GM12872 (cell line): ENCODE measurements around the gene NMNAT1.

Source experiments
- TF ChIP-seq, protein P1 (sequence below): IDR thresholded peaks from 3 replicates; pipeline ENCODE4 v1.5.1; 2011; ENCODE audit warnings: low read depth, mild to moderate bottlenecking, low read length, moderate library complexity; ENCODE audit not compliant: insufficient read depth

The NMNAT1 gene

DNA sequence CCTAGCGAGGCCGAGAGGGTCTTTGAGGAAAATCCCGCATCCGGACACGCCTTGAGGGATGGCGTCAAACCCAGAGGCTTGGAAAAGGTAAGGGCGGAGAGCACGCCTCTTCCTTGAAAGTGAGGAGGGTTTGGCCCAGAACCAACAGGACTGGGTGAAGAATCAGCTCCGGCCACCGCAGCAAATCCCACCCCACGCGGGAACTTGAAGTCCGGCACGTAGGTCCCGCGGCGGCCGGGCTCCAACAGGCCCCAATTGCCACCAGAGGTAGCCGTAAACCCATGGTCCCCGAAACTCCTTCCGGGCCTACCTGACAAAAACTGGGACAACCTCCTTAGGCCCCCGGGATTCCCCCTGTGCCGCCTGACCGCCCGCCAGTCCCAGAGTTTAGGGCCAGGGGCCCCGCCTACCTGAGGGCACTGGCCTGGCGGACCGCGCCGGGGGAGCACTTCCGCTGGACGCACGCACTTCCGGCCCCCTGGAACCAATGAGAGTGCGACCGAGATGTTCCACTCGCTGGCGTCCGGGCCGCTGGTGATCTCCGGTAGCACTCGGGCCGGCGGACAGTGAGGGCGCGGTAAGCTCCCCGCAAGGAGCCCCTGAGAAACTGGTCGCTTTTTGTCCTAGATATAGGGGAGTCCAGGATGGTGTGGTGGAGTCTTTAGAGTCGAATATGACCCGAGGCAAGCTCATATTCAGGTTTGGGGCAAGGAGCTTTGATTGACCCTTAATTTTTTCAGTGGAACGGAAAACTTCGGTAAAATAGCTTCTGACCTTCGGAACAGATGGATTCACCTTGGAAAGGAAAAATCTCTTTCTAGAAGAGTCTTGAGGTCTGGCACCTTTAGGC lies at the start of gene NMNAT1, which contains the start of gene LZIC:
Gene NMNAT1 (plus strand): TSS at position 537 of the 850 bp plus-strand sequence. CDS start 28,599 bp downstream, outside the sequence.
Gene LZIC (minus strand): TSS at position 453 of the 850 bp plus-strand sequence. CDS start 6,772 bp downstream, outside the sequence.
- TF ChIP-seq, protein P1, sequence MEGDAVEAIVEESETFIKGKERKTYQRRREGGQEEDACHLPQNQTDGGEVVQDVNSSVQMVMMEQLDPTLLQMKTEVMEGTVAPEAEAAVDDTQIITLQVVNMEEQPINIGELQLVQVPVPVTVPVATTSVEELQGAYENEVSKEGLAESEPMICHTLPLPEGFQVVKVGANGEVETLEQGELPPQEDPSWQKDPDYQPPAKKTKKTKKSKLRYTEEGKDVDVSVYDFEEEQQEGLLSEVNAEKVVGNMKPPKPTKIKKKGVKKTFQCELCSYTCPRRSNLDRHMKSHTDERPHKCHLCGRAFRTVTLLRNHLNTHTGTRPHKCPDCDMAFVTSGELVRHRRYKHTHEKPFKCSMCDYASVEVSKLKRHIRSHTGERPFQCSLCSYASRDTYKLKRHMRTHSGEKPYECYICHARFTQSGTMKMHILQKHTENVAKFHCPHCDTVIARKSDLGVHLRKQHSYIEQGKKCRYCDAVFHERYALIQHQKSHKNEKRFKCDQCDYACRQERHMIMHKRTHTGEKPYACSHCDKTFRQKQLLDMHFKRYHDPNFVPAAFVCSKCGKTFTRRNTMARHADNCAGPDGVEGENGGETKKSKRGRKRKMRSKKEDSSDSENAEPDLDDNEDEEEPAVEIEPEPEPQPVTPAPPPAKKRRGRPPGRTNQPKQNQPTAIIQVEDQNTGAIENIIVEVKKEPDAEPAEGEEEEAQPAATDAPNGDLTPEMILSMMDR: no peak

DNA sequence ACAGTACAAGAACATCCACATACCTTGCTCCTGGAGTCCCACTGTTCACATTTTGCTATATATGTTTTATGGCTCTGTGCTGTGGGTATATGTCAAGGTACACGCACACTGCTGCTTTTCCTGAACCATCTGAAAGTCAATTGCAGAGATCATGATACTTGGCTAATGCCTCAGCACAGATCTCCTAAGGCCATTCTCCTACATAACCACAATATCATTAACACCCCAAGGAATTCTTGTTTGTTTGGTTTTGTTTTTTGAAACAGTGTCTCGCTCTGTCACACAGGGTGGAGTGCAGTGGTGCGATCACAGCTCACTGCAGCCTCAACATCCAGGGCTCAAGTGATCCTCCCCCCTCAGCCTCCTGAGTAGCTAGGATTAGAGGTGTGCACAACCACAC lies 49.2 kb upstream of the NMNAT1 start:
- TF ChIP-seq, protein P1: no peak

DNA sequence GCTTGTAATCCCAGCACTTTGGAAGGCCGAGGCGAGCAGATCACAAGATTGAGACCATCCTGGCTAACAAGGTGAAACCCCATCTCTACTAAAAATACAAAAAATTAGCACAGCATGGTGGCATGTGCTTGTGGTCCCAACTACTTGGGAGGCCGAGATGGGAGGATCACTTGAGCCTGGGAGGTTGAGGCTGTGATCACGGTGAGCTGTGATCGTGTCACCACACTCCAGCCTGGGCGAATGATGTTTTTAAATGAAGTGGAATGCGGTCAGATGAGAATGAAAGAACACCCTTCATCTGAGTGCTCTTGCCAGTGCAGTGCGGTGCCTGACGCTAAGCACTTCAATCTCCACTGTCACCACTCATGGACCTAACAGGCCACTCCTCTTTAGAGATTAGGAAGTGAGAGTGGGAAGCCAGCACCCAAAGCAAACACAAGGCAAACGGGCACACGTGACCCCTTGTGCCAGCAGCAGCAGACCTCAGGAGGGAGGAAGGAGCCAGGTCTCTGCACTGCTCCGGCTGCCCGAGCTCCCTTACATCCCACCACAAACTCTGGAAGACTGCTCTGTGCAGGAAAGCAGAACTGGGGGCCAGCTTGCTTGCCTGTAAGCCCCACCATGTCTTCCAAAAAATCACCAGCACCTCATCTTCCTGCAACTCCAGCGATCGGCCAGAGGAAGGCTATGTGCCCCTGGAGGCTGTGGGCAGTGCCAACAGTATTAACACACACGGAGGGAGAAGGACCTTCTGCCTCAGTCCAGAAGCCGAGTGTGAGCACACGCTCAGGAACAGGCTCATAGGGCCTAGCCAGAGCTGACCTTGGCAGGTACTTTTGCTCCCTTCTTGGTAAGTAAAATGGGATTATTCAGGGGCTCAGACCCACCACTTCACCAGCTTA lies 42.9 kb upstream of the NMNAT1 start:
- TF ChIP-seq, protein P1: no peak

DNA sequence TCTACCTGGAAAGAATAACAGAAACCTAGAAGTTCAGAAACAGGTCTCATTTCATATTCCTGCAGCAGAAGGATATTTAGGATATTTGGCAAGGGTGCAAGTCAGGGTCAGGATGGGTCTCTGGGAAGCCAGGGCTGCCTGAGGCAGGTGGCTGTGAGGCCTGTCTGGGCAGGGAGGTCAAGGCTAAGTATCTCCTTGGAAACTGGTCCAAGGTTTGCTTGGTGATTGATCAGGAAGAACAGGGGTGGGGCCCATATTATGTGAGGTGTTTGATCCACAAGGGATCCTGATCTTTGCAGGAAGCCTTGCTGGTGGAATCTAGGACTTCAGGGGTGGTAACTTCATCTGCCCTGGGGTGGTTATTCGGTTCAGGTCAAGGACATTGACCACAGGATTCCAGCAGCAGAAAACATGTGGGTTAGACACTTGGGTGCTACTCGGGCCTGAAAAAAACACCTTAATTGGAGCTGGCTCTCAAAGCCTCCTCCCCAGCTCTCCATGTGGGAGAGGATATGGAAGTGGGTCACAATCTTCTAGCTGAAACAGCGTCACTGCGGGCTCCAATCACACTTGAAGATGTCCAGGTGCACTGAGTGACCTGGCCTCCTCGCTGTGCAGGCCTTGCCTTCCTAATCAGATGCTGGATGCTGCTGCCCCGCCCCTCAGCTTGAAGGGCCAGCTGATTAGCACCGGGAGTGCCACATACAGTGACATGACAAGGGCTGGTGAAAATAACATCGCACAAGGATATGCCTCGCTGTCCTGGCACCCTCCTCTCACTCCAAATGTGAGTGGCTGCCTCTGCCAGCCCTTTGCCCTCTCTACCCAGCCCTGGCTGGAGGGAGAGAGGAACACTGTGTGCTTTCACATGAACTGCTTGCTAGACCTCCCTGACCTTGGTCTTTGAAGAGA lies 41.9 kb upstream of the NMNAT1 start:
- TF ChIP-seq, protein P1: no peak

DNA sequence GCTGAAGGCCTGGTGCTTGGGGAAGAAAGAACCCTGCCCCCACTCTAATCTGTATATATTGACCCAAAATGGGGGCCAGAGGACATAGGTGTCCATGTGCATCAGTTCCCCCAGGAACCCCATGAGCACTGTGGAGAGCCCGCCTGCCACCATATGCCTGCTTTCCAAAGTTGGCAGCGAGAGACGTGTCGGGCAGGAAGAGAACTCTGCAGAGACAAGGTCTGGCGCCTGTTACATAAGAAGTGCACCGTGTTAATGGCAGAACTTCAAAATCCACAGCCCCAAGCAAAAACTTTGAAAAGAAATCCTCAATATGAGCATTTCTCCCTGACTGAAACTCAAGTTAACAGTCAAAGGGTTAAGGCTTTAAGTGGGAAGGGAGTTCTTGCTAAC lies 41.2 kb upstream of the NMNAT1 start:
- TF ChIP-seq, protein P1: no peak

DNA sequence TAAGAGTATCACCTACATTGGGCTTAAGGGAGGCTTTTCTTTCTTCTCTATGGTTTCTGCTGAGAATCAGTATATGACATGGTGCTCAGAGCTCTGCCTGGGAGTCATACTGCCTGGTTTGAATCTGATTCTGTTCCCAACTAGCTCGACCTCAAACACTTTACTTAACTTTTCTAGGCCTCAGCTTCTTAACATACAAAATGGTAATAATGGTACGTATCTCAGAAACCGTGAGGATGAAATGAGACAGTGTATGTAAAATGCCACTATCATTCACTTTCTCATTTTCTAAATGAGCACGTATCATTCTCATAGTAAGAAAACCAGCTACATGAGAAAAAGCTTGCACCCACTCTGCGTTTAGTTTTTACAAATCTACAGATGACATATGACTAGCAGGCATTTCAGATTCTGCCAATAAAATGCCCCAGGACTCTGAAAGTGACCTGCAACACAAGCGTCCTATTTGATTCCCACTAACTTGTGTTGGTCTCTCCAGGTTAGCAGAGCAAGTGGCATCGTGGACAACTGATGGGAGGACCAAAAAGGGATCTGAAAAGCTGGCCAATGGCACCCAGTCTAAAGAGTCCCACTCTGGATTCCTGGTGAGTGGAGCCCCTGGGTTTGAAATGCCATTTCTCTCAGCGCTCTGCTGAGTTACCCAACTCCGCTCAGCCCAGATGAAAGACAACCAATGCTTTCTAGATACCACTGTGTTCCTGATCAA lies 39.3 kb upstream of the NMNAT1 start:
- TF ChIP-seq, protein P1: no peak
